SU-DHL-6 (cell line): ENCODE measurements around the gene DDX27.

Experiments used
- CTCF ChIP-seq: fragments of 200-600 bp; sonication (generic); IDR thresholded peaks from one replicate; pipeline ENCODE4 v1.5.1; 2017; ENCODE audit warnings: antibody characterized with exemption, mild to moderate bottlenecking, low read length, moderate library complexity; ENCODE audit not compliant: insufficient read depth, poor library complexity, severe bottlenecking
- EZH2phosphoT487 ChIP-seq: fragments of 200-600 bp; sonication (generic), shearing (Covaris generic); conservative IDR thresholded peaks from 2 replicates; pipeline ENCODE4 v1.6.1; 2018; ENCODE audit warnings: mild to moderate bottlenecking, antibody characterized with exemption, low read length, moderate library complexity, mixed read lengths

GRCh38 chr20:49233226-49233625 is 14.0 kb downstream of the DDX27 start:
- TF ChIP-seq CTCF, result no peak
- TF ChIP-seq EZH2phosphoT487, result no peak
